HG03039 (cell line): ENCODE measurements around the gene ZNF579.

Experiments used
- ATAC-seq: cut with Tn5 transposase; IDR thresholded peaks from one replicate; pipeline ENCODE4 v1.9.1; 2021; ENCODE audit warnings: mild to moderate bottlenecking, moderate library complexity; ENCODE audit not compliant: unreplicated experiment

The ZNF579 gene

GRCh38 chr19:55580628-55581144 lies at the start of gene ZNF579:
Gene ZNF579, minus strand, starts transcription at chr19:55580848. Its CDS starts 1,209 bp downstream, at chr19:55579639.
- ATAC-seq: peak; percentile 49

GRCh38 chr19:55626350-55626749 lies 45.7 kb upstream of the ZNF579 start:
- no peak for ATAC-seq

- ATAC-seq: no peak
Observed at GRCh38 chr19:55625004-55625326, 44.3 kb upstream of the ZNF579 start.

GRCh38 chr19:55624109-55625003 lies 43.7 kb upstream of the ZNF579 start, which contains the start of gene ZNF784:
Gene ZNF784, minus strand, starts transcription at chr19:55624566. Its CDS starts 5 bp downstream, at chr19:55624561.
- ATAC-seq: no peak

GRCh38 chr19:55623561-55623960 lies 42.9 kb upstream of the ZNF579 start:
- no peak for ATAC-seq

- no peak for ATAC-seq
Observed at GRCh38 chr19:55623130-55623529, 42.5 kb upstream of the ZNF579 start.

GRCh38 chr19:55622242-55622969 lies 41.8 kb upstream of the ZNF579 start:
- ATAC-seq: no peak

GRCh38 chr19:55621673-55622231 lies 41.1 kb upstream of the ZNF579 start:
- ATAC-seq: no peak

- ATAC-seq: no peak
Observed at GRCh38 chr19:55621205-55621672, 40.6 kb upstream of the ZNF579 start.

- ATAC-seq: no peak
Observed at GRCh38 chr19:55620410-55621204, 40.0 kb upstream of the ZNF579 start.

- ATAC-seq: no peak
Observed at GRCh38 chr19:55619286-55619685, 38.6 kb upstream of the ZNF579 start.

- ATAC-seq: no peak
Observed at GRCh38 chr19:55618426-55618825, 37.8 kb upstream of the ZNF579 start.

- no peak for ATAC-seq
Observed at GRCh38 chr19:55617426-55617825, 36.8 kb upstream of the ZNF579 start.

- ATAC-seq: no peak
Observed at GRCh38 chr19:55616395-55616875, 35.8 kb upstream of the ZNF579 start.

- ATAC-seq: no peak
Observed at GRCh38 chr19:55615543-55616394, 35.1 kb upstream of the ZNF579 start.

GRCh38 chr19:55614711-55615542 lies 34.3 kb upstream of the ZNF579 start:
- ATAC-seq: no peak

GRCh38 chr19:55613930-55614710 lies 33.5 kb upstream of the ZNF579 start:
- ATAC-seq: no peak

- no peak for ATAC-seq
Observed at GRCh38 chr19:55613396-55613795, 32.7 kb upstream of the ZNF579 start.
